Esophagus squamous epithelium (tissue), 5 donors: ENCODE measurements around the gene KLRK1. TPM values are rescaled to one million over a fixed set of nuclear protein-coding genes. Genes with fewer than 3 reads are reported as not detected.
A peak's percentile ranks its signal among the peaks of the same experiment; 100 is the strongest.

Experiments used
- DNase-seq: peaks from one replicate; lab custom pipeline; 2025; lab: John Stamatoyannopoulos, UW
- H3K27ac ChIP-seq, 4 donors: fragments of 200-600 bp; sonication (generic); one replicate each; pipeline ENCODE4 v1.5.1; 2016 to 2019; ENCODE audit warnings: mild to moderate bottlenecking in 1 of 4
- H3K27me3 ChIP-seq, 4 donors: fragments of 200-600 bp; sonication (generic); 1 replicate in 3 of 4; 2 replicates in 1 of 4; pipeline versions ENCODE4 v1.5.1 to v1.6.0; 2017 to 2021; ENCODE audit warnings: antibody characterized with exemption in 1 of 4
- H3K36me3 ChIP-seq, 3 donors: fragments of 200-600 bp; sonication (generic); one replicate each; pipeline ENCODE4 v1.5.1; 2016 to 2019
- H3K4me1 ChIP-seq, 3 donors: fragments of 200-600 bp; sonication (generic); one replicate each; pipeline ENCODE4 v1.5.1; 2017 to 2019
- H3K4me3 ChIP-seq, 4 donors: fragments of 200-600 bp; sonication (generic); 1 replicate in 3 of 4; 2 replicates in 1 of 4; pipeline ENCODE4 v1.5.1; 2016 to 2019; ENCODE audit warnings: mild to moderate bottlenecking in 2 of 4, moderate library complexity in 1 of 4
- H3K9me3 ChIP-seq, 3 donors: fragments of 200-600 bp; sonication (generic); one replicate each; pipeline ENCODE4 v1.5.1; 2016 to 2019
- CTCF ChIP-seq, 6 experiments: fragments of 450-650 bp in 4 of 6; fragments of 200-600 bp in 2 of 6; sonication (generic) in 2 of 6; IDR thresholded peaks; one replicate each; pipeline ENCODE4 v1.5.1; 2016 to 2019; ENCODE audit warnings: antibody characterized with exemption in 6 of 6, mild to moderate bottlenecking in 4 of 6, moderate library complexity in 4 of 6
- POLR2A ChIP-seq, 4 donors: fragments of 450-650 bp; IDR thresholded peaks; one replicate each; pipeline ENCODE4 v1.6.1; 2017; ENCODE audit warnings: antibody characterized with exemption in 4 of 4, mild to moderate bottlenecking in 4 of 4, moderate library complexity in 3 of 4
- WGBS, 2 donors: methylation state at CpG; one replicate each; pipeline ENCODE4 v1.1.5; 2018; 5-methylcytosine and 5-hydroxymethylcytosine counted together
- intact Hi-C: fragments of 100-400 bp; cut with DNase I; formaldehyde crosslinking; loops from one replicate; pipeline ENCODE4 v1.15.0; 2022
- total RNA-seq, 4 donors: library from RNA; depleted of rRNA; stranded (reverse); fragments of >200 nt; gene quantifications; one replicate each; pipeline ENCODE4 v1.1.0, GENCODE V29; 2016
- donor health status: DM: yes; HTN: yes; CAD: no.

Gene KLRK1
- total RNA-seq, 4 donors from 2014 or later, result 1.6 to 10.7 (median 1.9) TPM; not detected in 1

- peak overlapping the region; percentile 44 to 70 (median 59) for H3K4me3 ChIP-seq
- H3K4me1 ChIP-seq, result peaks cover 9 to 72% (median 22%) of the 10 kb centered on the region in 3 donors
- H3K27ac ChIP-seq, result peak overlapping the region; percentile 90 to 97 (median 94)
- peak; percentile 7 for DNase-seq
- intact Hi-C loops, result no loop called here
- TF ChIP-seq POLR2A (IDR thresholded peaks at IDR 0.05) (peak in 1 of 4 donors; percentile 25), CTCF (IDR thresholded peaks at IDR 0.05) (no peak)
- H3K27me3 ChIP-seq, result no peaks in the 10 kb centered on the region
- WGBS, 2 donors, result 0 to 3% methylated on average over 15 of the region's 15 CpGs
- no peaks in the 10 kb centered on the region for H3K9me3 ChIP-seq
- no peaks in the 10 kb centered on the region for H3K36me3 ChIP-seq
Measured at GRCh38 chr12:10364815-10365622, 24.8 kb downstream of the KLRK1 start.

- H3K4me1 ChIP-seq, result peaks cover 9 to 67% (median 19%) of the 10 kb centered on the region in 3 donors
- peak overlapping the region; percentile 90 to 97 (median 94) for H3K27ac ChIP-seq
- TF ChIP-seq POLR2A (IDR thresholded peaks at IDR 0.05), result peak in 1 of 4 donors; percentile 26
- no peak for TF ChIP-seq CTCF (IDR thresholded peaks at IDR 0.05)
- H3K4me3 ChIP-seq, result peak overlapping the region; percentile 44 to 70 (median 59)
- no peaks in the 10 kb centered on the region for H3K27me3 ChIP-seq
- intact Hi-C loops, result no loop called here
- 2% methylated on average over 13 to 14 of the region's 19 CpGs for WGBS, 2 donors
- H3K9me3 ChIP-seq, result no peaks in the 10 kb centered on the region
- H3K36me3 ChIP-seq, result no peaks in the 10 kb centered on the region
- no peak for DNase-seq
Measured at GRCh38 chr12:10363914-10364814, 25.7 kb downstream of the KLRK1 start.

- Histone ChIP-seq H3K27ac (peak overlapping the region; percentile 90 to 97 (median 94)), H3K9me3 (no peaks in the 10 kb centered on the region), H3K4me3 (peak overlapping the region; percentile 44 to 70 (median 59)), H3K4me1 (peaks cover 9 to 67% (median 19%) of the 10 kb centered on the region in 3 donors), H3K27me3 (no peaks in the 10 kb centered on the region), H3K36me3 (no peaks in the 10 kb centered on the region)
- WGBS, 2 donors, result 31 to 39% methylated on average over 4 to 5 of the region's 5 CpGs
- intact Hi-C loops, result no loop called here
- TF ChIP-seq POLR2A (IDR thresholded peaks at IDR 0.05), result no peak
- no peak for TF ChIP-seq CTCF (IDR thresholded peaks at IDR 0.05)
- no peak for DNase-seq
Measured at GRCh38 chr12:10363658-10363913, 26.3 kb downstream of the KLRK1 start.

- TF ChIP-seq POLR2A (IDR thresholded peaks at IDR 0.05) (no peak), CTCF (IDR thresholded peaks at IDR 0.05) (no peak)
- 33 to 40% methylated on average over 9 of the region's 9 CpGs for WGBS, 2 donors
- peak overlapping the region in 3 of 4 donors; percentile 12 to 70 (median 60) for H3K4me3 ChIP-seq
- peak overlapping the region; percentile 90 to 97 (median 94) for H3K27ac ChIP-seq
- no peaks in the 10 kb centered on the region for H3K27me3 ChIP-seq
- peaks cover 9 to 67% (median 19%) of the 10 kb centered on the region in 3 donors for H3K4me1 ChIP-seq
- H3K9me3 ChIP-seq, result no peaks in the 10 kb centered on the region
- no peaks in the 10 kb centered on the region for H3K36me3 ChIP-seq
- DNase-seq, result no peak
- intact Hi-C loops, result no loop called here
Measured at GRCh38 chr12:10362828-10363657, 26.8 kb downstream of the KLRK1 start.
